IMR-90 (cell line): ENCODE results near the gene COQ4. TPM values are rescaled to one million over a fixed set of nuclear protein-coding genes. Genes with fewer than 3 reads are reported as not detected.

ENCODE experiments used
- ATAC-seq: fragments of 200-7000 bp; cut with Tn5 transposase; 2 replicates; pipeline ENCODE4 v1.9.1; 2020; ENCODE audit warnings: low read depth, mild to moderate bottlenecking, moderate library complexity
- BruUV-seq: library from RNA; stranded (reverse); fragments of 400-500 nt; replicated peaks from 2 replicates; lab custom pipeline; 2021; lab: Mats Ljungman, UMichigan
- CTCF ChIA-PET: fragments of 300-600 bp; formaldehyde crosslinking; extraction: SDS; loops from one replicate; lab custom pipeline; 2021; ENCODE audit warnings: antibody characterized with exemption; lab: Yijun Ruan, JAX
- POLR2A ChIA-PET: fragments of 300-600 bp; sonication (Branson Sonifier 250); formaldehyde crosslinking; loops from one replicate; lab custom pipeline; 2022; ENCODE audit warnings: antibody characterized with exemption; ENCODE audit not compliant: unreplicated experiment; lab: Charles Lee
- DNase-seq: peaks from one replicate; pipeline ENCODE4 v3.0.0; 2013
- H2AFZ ChIP-seq: replicated peaks from 2 replicates; pipeline ENCODE3; 2013; ENCODE audit warnings: low read length, mild to moderate bottlenecking; ENCODE audit not compliant: poor library complexity
- H2AK5ac ChIP-seq: 2 replicates; pipeline ENCODE4 v1.6.1; 2013; ENCODE audit warnings: low read depth, low read length, inconsistent platforms
- H2AK9ac ChIP-seq: replicated peaks from 2 replicates; pipeline ENCODE3; 2013; ENCODE audit warnings: mild to moderate bottlenecking, low read depth, low read length, moderate library complexity; ENCODE audit not compliant: poor library complexity
- H2BK120ac ChIP-seq: 2 replicates; pipeline ENCODE4 v1.6.1; 2013; ENCODE audit warnings: low read depth, low read length, inconsistent platforms
- H2BK15ac ChIP-seq: 3 replicates; pipeline ENCODE4 v1.6.1; 2013; ENCODE audit warnings: low read depth, low read length, inconsistent platforms
- H2BK20ac ChIP-seq: 2 replicates; pipeline ENCODE4 v1.6.1; 2013; ENCODE audit warnings: low read depth, mild to moderate bottlenecking, inconsistent platforms, low read length, moderate library complexity
- H2BK5ac ChIP-seq: 2 replicates; pipeline ENCODE4 v1.6.1; 2013; ENCODE audit warnings: mild to moderate bottlenecking, low read depth, low read length, inconsistent platforms; ENCODE audit not compliant: poor library complexity, severe bottlenecking
- H3K14ac ChIP-seq: replicated peaks from 2 replicates; pipeline ENCODE4 v1.6.1; 2013; ENCODE audit warnings: low read depth, low read length, inconsistent platforms
- H3K18ac ChIP-seq: 2 replicates; pipeline ENCODE4 v1.6.1; 2013; ENCODE audit warnings: low read depth, low read length, control low read depth
- H3K23ac ChIP-seq: 2 replicates; pipeline ENCODE4 v1.6.1; 2013; ENCODE audit warnings: low read depth, low read length, inconsistent platforms
- H3K27ac ChIP-seq: 2 replicates; pipeline ENCODE4 v1.5.1; 2013; ENCODE audit warnings: mild to moderate bottlenecking, control low read depth, low read length; ENCODE audit not compliant: insufficient read depth
- H3K27me3 ChIP-seq: 2 replicates; pipeline ENCODE4 v1.6.1; 2013; ENCODE audit warnings: low read length; ENCODE audit not compliant: control insufficient read depth, insufficient read depth
- H3K36me3 ChIP-seq: 2 replicates; pipeline ENCODE4 v1.6.1; 2013; ENCODE audit warnings: low read length, mixed read lengths; ENCODE audit not compliant: control insufficient read depth, insufficient read depth
- H3K4ac ChIP-seq: 2 replicates; pipeline ENCODE4 v1.6.1; 2013; ENCODE audit warnings: low read depth, low read length, inconsistent platforms
- H3K4me1 ChIP-seq: 2 replicates; pipeline ENCODE4 v1.6.1; 2013; ENCODE audit warnings: low read length, mixed read lengths; ENCODE audit not compliant: control insufficient read depth, insufficient read depth
- H3K4me2 ChIP-seq: 2 replicates; pipeline ENCODE4 v1.6.1; 2013; ENCODE audit warnings: low read depth, mild to moderate bottlenecking, control low read depth, low read length, moderate library complexity
- H3K4me3 ChIP-seq: 2 replicates; pipeline ENCODE4 v1.5.1; 2013; ENCODE audit warnings: low read depth, mild to moderate bottlenecking, control low read depth, low read length, moderate library complexity; ENCODE audit not compliant: insufficient read depth
- H3K56ac ChIP-seq: 2 replicates; pipeline ENCODE4 v1.6.1; 2013; ENCODE audit warnings: low read length, inconsistent platforms; ENCODE audit not compliant: insufficient read depth; ENCODE audit errors: extremely low read depth
- H3K79me1 ChIP-seq, 2 experiments: 2 replicates each; pipeline ENCODE4 v1.6.1; 2013; ENCODE audit warnings: low read length in 2 of 2, inconsistent platforms in 1 of 2, low read depth in 1 of 2
- H3K9ac ChIP-seq: 2 replicates; pipeline ENCODE4 v1.6.1; 2013; ENCODE audit warnings: low read depth, low read length, control low read depth
- H3K9me1 ChIP-seq: 2 replicates; pipeline ENCODE4 v1.6.1; 2013; ENCODE audit warnings: low read length, inconsistent platforms; ENCODE audit not compliant: insufficient read depth
- H3K9me3 ChIP-seq: 2 replicates; pipeline ENCODE4 v1.6.1; 2013; ENCODE audit warnings: low read length; ENCODE audit not compliant: control insufficient read depth, insufficient read depth
- H4K20me1 ChIP-seq: 2 replicates; pipeline ENCODE4 v1.6.1; 2013; ENCODE audit warnings: low read length, inconsistent platforms; ENCODE audit not compliant: insufficient read depth
- H4K5ac ChIP-seq: 2 replicates; pipeline ENCODE4 v1.6.1; 2013; ENCODE audit warnings: mild to moderate bottlenecking, low read depth, low read length, control low read depth
- H4K8ac ChIP-seq, 2 experiments: 2 replicates each; pipeline ENCODE4 v1.6.1; 2013; ENCODE audit warnings: low read depth in 2 of 2, low read length in 2 of 2, control low read depth in 1 of 2, inconsistent platforms in 1 of 2
- H4K91ac ChIP-seq: 2 replicates; pipeline ENCODE4 v1.6.1; 2013; ENCODE audit warnings: low read depth, low read length, inconsistent platforms; ENCODE audit not compliant: insufficient read depth
- BHLHE40 ChIP-seq: fragments of 150-350 bp; IDR thresholded peaks from 2 replicates; pipeline ENCODE4 v1.6.1; 2016; ENCODE audit warnings: mild to moderate bottlenecking, low read depth, low read length
- MAFK ChIP-seq: IDR thresholded peaks from 2 replicates; pipeline ENCODE4 v1.6.1; 2012; ENCODE audit warnings: low read depth, low read length, improper control_type of control experiment
- RCOR1 ChIP-seq: IDR thresholded peaks from 2 replicates; pipeline ENCODE4 v1.6.1; 2012; ENCODE audit warnings: mild to moderate bottlenecking, low read length, improper control_type of control experiment; ENCODE audit not compliant: insufficient replicate concordance
- WGBS, 2 experiments: methylation state at CpG; one replicate each; pipeline versions ENCODE4 v1.1.5 to v1.1.7; 2013; ENCODE audit warnings: missing lambda C conversion rate in 2 of 2; ENCODE audit not compliant: insufficient read length in 1 of 2; ENCODE audit errors: extremely low coverage in 2 of 2; 5-methylcytosine and 5-hydroxymethylcytosine counted together
- dilution Hi-C: fragments of 300-500 bp; cut with HindIII; formaldehyde crosslinking; loops from one replicate; pipeline ENCODE4 v1.14.3; 2018; ENCODE audit warnings: low sequenced_read_pairs; ENCODE audit not compliant: unreplicated experiment
- in situ Hi-C: fragments of 300-500 bp; cut with MboI; formaldehyde crosslinking; loops from 3 replicates; pipeline ENCODE4 v1.14.3; 2019; ENCODE audit warnings: low sequenced_read_pairs, inconsistent platforms, mixed read lengths
- intact Hi-C: fragments of 100-400 bp; cut with micrococcal nuclease; formaldehyde crosslinking; loops from 2 replicates; pipeline ENCODE4 v1.10.0; 2022
- polyA plus RNA-seq, 3 experiments: library from polyadenylated mRNA; depleted of rRNA; stranded (reverse); fragments of >200 nt; gene quantifications; 2 replicates each; pipeline ENCODE4 v1.2.3, GENCODE V29; 2012; ENCODE audit warnings: low replicate concordance in 1 of 3
- total RNA-seq: library from RNA; depleted of rRNA; stranded (reverse); fragments of >200 nt; gene quantifications from 2 replicates; pipeline ENCODE4 v1.2.3, GENCODE V29; 2012
- TF ChIP-seq, protein P1 (sequence below): fragments of 150-350 bp; IDR thresholded peaks from 2 replicates; pipeline ENCODE4 v1.6.1; 2017; ENCODE audit warnings: mild to moderate bottlenecking, antibody characterized with exemption, low read length, low read depth

Gene COQ4
- total and polyA plus RNA-seq, 2 of the 4 experiments (the other 2 are of a cell fraction): 20.1 to 41.4 TPM

DNA sequence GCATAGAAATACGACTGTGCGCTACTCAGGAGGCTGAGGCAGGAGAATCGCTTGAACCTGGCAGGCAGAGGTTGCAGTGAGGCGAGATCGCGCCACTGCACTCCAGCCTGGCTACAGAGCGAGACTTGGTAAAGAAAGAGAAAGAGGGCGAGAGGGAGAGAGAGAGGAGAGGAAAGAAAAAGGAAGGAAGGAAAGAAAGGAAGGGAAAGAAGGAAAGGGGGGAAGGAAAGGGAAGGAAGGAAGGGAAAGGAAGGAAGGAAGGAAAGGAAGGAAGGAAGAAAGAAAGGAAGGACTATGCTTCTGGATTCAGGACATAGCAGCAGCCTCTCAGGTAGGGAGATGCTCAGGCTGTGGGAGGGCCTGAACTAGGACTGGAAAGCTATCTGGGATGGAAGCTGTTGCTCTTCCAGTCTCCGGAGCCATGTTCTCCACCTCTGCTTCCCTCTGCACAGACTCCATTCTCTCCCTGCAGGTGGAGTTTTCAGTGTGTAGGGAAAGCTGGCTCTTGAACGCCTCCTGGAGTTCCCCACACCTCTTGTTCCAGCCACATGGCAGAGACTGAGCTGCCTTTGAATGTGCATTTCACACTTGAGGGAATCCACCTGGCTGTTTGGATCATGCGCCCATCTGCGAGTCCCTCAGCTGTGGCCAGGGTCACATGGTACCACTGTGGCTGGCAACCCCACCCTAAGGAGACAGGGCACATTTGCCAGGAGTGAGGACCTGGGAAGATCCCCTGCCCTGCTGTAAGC is 37.4 kb upstream of the COQ4 start:
- dilution Hi-C loops: no loop called here
- no peak overlapping the region for H3K9ac ChIP-seq
- no peaks in the 10 kb centered on the region for H3K4me1 ChIP-seq
- H2BK20ac ChIP-seq: no peak overlapping the region
- ChIA-PET CTCF (no interaction called here), POLR2A (no interaction called here)
- H3K9me1 ChIP-seq: peaks cover 10% of the 10 kb centered on the region
- WGBS, 2 experiments: 100% methylated on average over 7 of the region's 12 CpGs; no CpG with 5 or more reads in 1 of the 2 experiments
- DNase-seq (no peak), ATAC-seq (no peak)
- H2AFZ ChIP-seq: no peak overlapping the region
- no peaks in the 10 kb centered on the region for H3K27me3 ChIP-seq
- in situ Hi-C loops: no loop called here
- peaks cover 27% of the 10 kb centered on the region for H3K36me3 ChIP-seq
- no peak overlapping the region for H3K4me2 ChIP-seq
- no TSS peak for BruUV-seq
- TF ChIP-seq MAFK: no peak
- no peak for TF ChIP-seq BHLHE40
- TF ChIP-seq, protein P1, sequence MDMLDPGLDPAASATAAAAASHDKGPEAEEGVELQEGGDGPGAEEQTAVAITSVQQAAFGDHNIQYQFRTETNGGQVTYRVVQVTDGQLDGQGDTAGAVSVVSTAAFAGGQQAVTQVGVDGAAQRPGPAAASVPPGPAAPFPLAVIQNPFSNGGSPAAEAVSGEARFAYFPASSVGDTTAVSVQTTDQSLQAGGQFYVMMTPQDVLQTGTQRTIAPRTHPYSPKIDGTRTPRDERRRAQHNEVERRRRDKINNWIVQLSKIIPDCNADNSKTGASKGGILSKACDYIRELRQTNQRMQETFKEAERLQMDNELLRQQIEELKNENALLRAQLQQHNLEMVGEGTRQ: no peak
- TF ChIP-seq RCOR1: no peak
- intact Hi-C loops: no loop called here
- no peak overlapping the region for H3K4me3 ChIP-seq
- H3K18ac ChIP-seq: no peak overlapping the region
- H4K5ac ChIP-seq: no peak overlapping the region
- H3K56ac ChIP-seq: no peak overlapping the region
- H4K91ac ChIP-seq: no peak overlapping the region
- no peak overlapping the region for H2AK5ac ChIP-seq
- H3K9me3 ChIP-seq: no peaks in the 10 kb centered on the region
- H3K27ac ChIP-seq: no peak overlapping the region
- no peak overlapping the region for H2BK15ac ChIP-seq
- peaks cover 5 to 20% of the 10 kb centered on the region in 2 experiments; a peak in 2 of 4 replicates for H3K79me1 ChIP-seq
- H2BK5ac ChIP-seq: no peak overlapping the region
- H4K20me1 ChIP-seq: no peaks in the 10 kb centered on the region
- peak overlapping the region; percentile 55 for H2AK9ac ChIP-seq
- H3K23ac ChIP-seq: no peak overlapping the region; the same call in 1 of the 2 replicates
- H4K8ac ChIP-seq: no peak overlapping the region
- H3K14ac ChIP-seq: no peak overlapping the region
- H2BK120ac ChIP-seq: no peak overlapping the region
- no peak overlapping the region for H3K4ac ChIP-seq
